HEK293 (cell line): ENCODE measurements around the gene LRRTM4.

Experiments used
- CTCF ChIA-PET: fragments of 350-600 bp; formaldehyde crosslinking; extraction: SDS; loops from one replicate; lab custom pipeline; 2021; ENCODE audit warnings: antibody characterized with exemption; lab: Yijun Ruan, JAX
- POLR2A ChIA-PET: fragments of 300-600 bp; formaldehyde crosslinking; extraction: SDS; loops from one replicate; lab custom pipeline; 2020; ENCODE audit warnings: antibody characterized with exemption, inconsistent platforms; lab: Yijun Ruan, JAX
- H3K27ac ChIP-seq: fragments of 200-500 bp; sonication (Bioruptor generic); 2 replicates; pipeline ENCODE4 v1.5.1; 2014; ENCODE audit warnings: low read depth, low read length, control low read depth, inconsistent platforms; ENCODE audit errors: extremely low read depth
- H3K36me3 ChIP-seq, 2 experiments: fragments of 200-500 bp in 1 of 2; sonication (Bioruptor generic) in 1 of 2; 1 replicate in 1 of 2; 2 replicates in 1 of 2; pipeline ENCODE4 v1.5.1; 2014 to 2017; ENCODE audit warnings: inconsistent platforms in 2 of 2, low read length in 2 of 2; ENCODE audit not compliant: control insufficient read depth in 2 of 2, insufficient read depth in 1 of 2
- H3K4me1 ChIP-seq: fragments of 200-500 bp; sonication (Bioruptor generic); 2 replicates; pipeline ENCODE4 v1.5.1; 2014; ENCODE audit warnings: mild to moderate bottlenecking, low read length, inconsistent platforms; ENCODE audit not compliant: control insufficient read depth, insufficient read depth
- H3K4me3 ChIP-seq: 2 replicates; pipeline ENCODE4 v1.5.1; 2011; ENCODE audit warnings: low read depth, mild to moderate bottlenecking, control low read depth, low read length, moderate library complexity
- H3K9me3 ChIP-seq: fragments of 200-500 bp; sonication (Bioruptor generic); 2 replicates; pipeline ENCODE4 v1.5.1; 2014; ENCODE audit warnings: low read depth, low read length, inconsistent platforms; ENCODE audit not compliant: control insufficient read depth, insufficient read depth
- ELK4 ChIP-seq: IDR thresholded peaks from 2 replicates; pipeline ENCODE4 v1.6.1; 2011; ENCODE audit warnings: mild to moderate bottlenecking, low read depth, low read length, borderline replicate concordance
- GFI1B ChIP-seq: fragments of 450-650 bp; formaldehyde crosslinking; IDR thresholded peaks from 2 replicates; pipeline ENCODE4 v1.5.1; 2016; ENCODE audit warnings: missing biosample characterization, missing genetic modification characterization
- HIC1 ChIP-seq: fragments of 450-650 bp; formaldehyde crosslinking; IDR thresholded peaks from 2 replicates; pipeline ENCODE4 v1.5.1; 2016; ENCODE audit warnings: missing biosample characterization, missing genetic modification characterization
- PRDM2 ChIP-seq: fragments of 450-650 bp; formaldehyde crosslinking; IDR thresholded peaks from 2 replicates; pipeline ENCODE4 v1.5.1; 2016; ENCODE audit warnings: missing biosample characterization, missing genetic modification characterization, borderline replicate concordance
- REPIN1 ChIP-seq: fragments of 450-650 bp; formaldehyde crosslinking; IDR thresholded peaks from 2 replicates; pipeline ENCODE4 v1.5.1; 2017; ENCODE audit warnings: missing biosample characterization, missing genetic modification characterization, low read depth
- SCRT1 ChIP-seq: fragments of 450-650 bp; formaldehyde crosslinking; IDR thresholded peaks from 2 replicates; pipeline ENCODE4 v1.5.1; 2016; ENCODE audit warnings: missing biosample characterization, missing genetic modification characterization, borderline replicate concordance
- SCRT2 ChIP-seq: fragments of 450-650 bp; formaldehyde crosslinking; IDR thresholded peaks from 2 replicates; pipeline ENCODE4 v1.5.1; 2016; ENCODE audit warnings: missing biosample characterization, missing genetic modification characterization
- ZFP3 ChIP-seq: fragments of 450-650 bp; formaldehyde crosslinking; IDR thresholded peaks from 2 replicates; pipeline ENCODE4 v1.5.1; 2016; ENCODE audit warnings: low read depth, missing biosample characterization, missing genetic modification characterization
- ZFP69B ChIP-seq: fragments of 450-650 bp; formaldehyde crosslinking; IDR thresholded peaks from 2 replicates; pipeline ENCODE4 v1.5.1; 2016; ENCODE audit warnings: missing biosample characterization, missing genetic modification characterization
- ZNF184 ChIP-seq: fragments of 450-650 bp; IDR thresholded peaks from 2 replicates; pipeline ENCODE4 v1.5.1; 2018; ENCODE audit warnings: missing biosample characterization, mild to moderate bottlenecking, missing genetic modification characterization
- ZNF354C ChIP-seq: fragments of 450-650 bp; formaldehyde crosslinking; IDR thresholded peaks from 2 replicates; pipeline ENCODE4 v1.5.1; 2016; ENCODE audit warnings: missing biosample characterization, missing genetic modification characterization, low read depth, borderline replicate concordance
- ZNF624 ChIP-seq: fragments of 450-650 bp; formaldehyde crosslinking; IDR thresholded peaks from 2 replicates; pipeline ENCODE4 v1.5.1; 2017; ENCODE audit warnings: missing biosample characterization, missing genetic modification characterization
- ZNF639 ChIP-seq: fragments of 450-650 bp; formaldehyde crosslinking; IDR thresholded peaks from 2 replicates; pipeline ENCODE4 v1.5.1; 2016; ENCODE audit warnings: missing biosample characterization, missing genetic modification characterization
- ZNF645 ChIP-seq: fragments of 450-650 bp; formaldehyde crosslinking; IDR thresholded peaks from 2 replicates; pipeline ENCODE4; 2016; ENCODE audit warnings: missing biosample characterization, missing genetic modification characterization

The LRRTM4 gene

GRCh38 chr2:77018219-77018618 is 504.0 kb downstream of the LRRTM4 start:
- POLR2A ChIA-PET, result no interaction called here

GRCh38 chr2:77017355-77017745 is 504.8 kb downstream of the LRRTM4 start:
- Histone ChIP-seq H3K4me3 (no peak overlapping the region), H3K4me1 (no peaks in the 10 kb centered on the region), H3K9me3 (no peaks in the 10 kb centered on the region), H3K27ac (no peak overlapping the region), H3K36me3 (no peaks in the 10 kb centered on the region)
- POLR2A ChIA-PET, result no interaction called here
- CTCF ChIA-PET, result no interaction called here
- TF ChIP-seq REPIN1 (no peak), PRDM2 (no peak), GFI1B (no peak), SCRT1 (tag by site-specific recombination) (no peak), ZNF639 (tag by site-specific recombination) (no peak), ZNF354C (tag by site-specific recombination) (no peak), HIC1 (no peak), ELK4 (no peak)

More at GRCh38 chr2:77018219-77018618, 504.0 kb downstream of the LRRTM4 start:
- no peak for TF ChIP-seq REPIN1
- no peak for TF ChIP-seq ZFP69B (tag by site-specific recombination)
- no peak for TF ChIP-seq ZNF184 (tag by site-specific recombination)
- TF ChIP-seq SCRT2 (tag by site-specific recombination), result no peak
- TF ChIP-seq ZNF645, result no peak
- TF ChIP-seq ZFP3 (tag by site-specific recombination), result no peak
- no peak for TF ChIP-seq ZNF624 (tag by site-specific recombination)
- Histone ChIP-seq H3K4me3 (no peak overlapping the region), H3K4me1 (no peaks in the 10 kb centered on the region), H3K27ac (no peak overlapping the region), H3K36me3 (no peaks in the 10 kb centered on the region), H3K9me3 (no peaks in the 10 kb centered on the region)
- CTCF ChIA-PET, result no interaction called here
